HCT116 (cell line): ENCODE measurements around the gene PCDH9. TPM values are rescaled to one million over a fixed set of nuclear protein-coding genes. Genes with fewer than 3 reads are reported as not detected.

Experiments
- ATAC-seq: fragments of 200-7000 bp; cut with Tn5 transposase; 2 replicates; pipeline ENCODE4 v1.9.1; 2020; ENCODE audit warnings: mild to moderate bottlenecking, moderate library complexity
- BruUV-seq: library from RNA; stranded (reverse); fragments of 400-500 nt; replicated peaks from 2 replicates; lab custom pipeline; 2021; lab: Mats Ljungman, UMichigan
- CTCF ChIA-PET: fragments of 300-600 bp; sonication (Branson Sonifier 250); formaldehyde crosslinking; loops from one replicate; lab custom pipeline; 2021; ENCODE audit warnings: antibody characterized with exemption; lab: Charles Lee
- POLR2A ChIA-PET: fragments of 300-600, 350-600 bp; sonication (Branson Sonifier 250); formaldehyde crosslinking; loops from one replicate; lab custom pipeline; 2021; ENCODE audit warnings: antibody characterized with exemption; lab: Charles Lee
- RAD21 ChIA-PET, 2 experiments: fragments of 300-600 bp; sonication (Branson Sonifier 250); formaldehyde crosslinking; loops; one replicate each; lab custom pipeline; 2023; ENCODE audit warnings: low total read pairs in 2 of 2; ENCODE audit not compliant: uncharacterized antibody in 2 of 2, unreplicated experiment in 2 of 2, low non-redundant PET in 1 of 2; lab: Charles Lee
- DNase-seq: peaks from one replicate; pipeline ENCODE4 v3.0.0-alpha.2; 2010; ENCODE audit warnings: low read depth, low spot score
- H2AFZ ChIP-seq: fragments of 200-600 bp; shearing (Covaris generic), sonication (generic); 2 replicates; pipeline ENCODE4 v1.6.1; 2017; ENCODE audit warnings: low read depth, mixed run types, mixed read lengths, antibody characterized with exemption, low read length; ENCODE audit not compliant: poor library complexity, severe bottlenecking
- H3K27ac ChIP-seq: 2 replicates; pipeline ENCODE4 v1.5.1; 2012; ENCODE audit warnings: low read depth, low read length
- H3K27me3 ChIP-seq: fragments of 200-600 bp; sonication (generic); 2 replicates; pipeline ENCODE4 v1.6.1; 2016; ENCODE audit warnings: mixed run types, low read length, mixed read lengths; ENCODE audit not compliant: insufficient read depth
- H3K36me3 ChIP-seq, 2 experiments: fragments of 200-500 bp in 1 of 2; fragments of 200-600 bp in 1 of 2; sonication (Bioruptor generic) in 1 of 2; sonication (generic) in 1 of 2; 2 replicates each; pipeline versions ENCODE4 v1.5.1 to v1.6.1; 2014 to 2016; ENCODE audit warnings: low read length in 2 of 2, inconsistent platforms in 1 of 2, mixed read lengths in 1 of 2, mixed run types in 1 of 2; ENCODE audit not compliant: insufficient read depth in 2 of 2, control insufficient read depth in 1 of 2
- H3K4me1 ChIP-seq, 2 experiments: fragments of 200-600 bp in 1 of 2; sonication (generic) in 1 of 2; 2 replicates each; pipeline versions ENCODE4 v1.5.1 to v1.6.1; 2012 to 2017; ENCODE audit warnings: low read length in 2 of 2, inconsistent platforms in 1 of 2, mild to moderate bottlenecking in 1 of 2, mixed read lengths in 1 of 2, mixed run types in 1 of 2, moderate library complexity in 1 of 2; ENCODE audit not compliant: insufficient read depth in 2 of 2, control insufficient read depth in 1 of 2
- H3K4me2 ChIP-seq: fragments of 200-600 bp; sonication (generic); 2 replicates; pipeline ENCODE4 v1.6.1; 2017; ENCODE audit warnings: mixed run types, low read length, mixed read lengths
- H3K4me3 ChIP-seq, 2 experiments: fragments of 200-600 bp in 1 of 2; sonication (generic) in 1 of 2; replicated peaks in 1 of 2; 2 replicates each; pipeline ENCODE4 v1.5.1; 2011 to 2016; ENCODE audit warnings: low read length in 2 of 2, control low read depth in 1 of 2, low read depth in 1 of 2, mild to moderate bottlenecking in 1 of 2, mixed read lengths in 1 of 2, mixed run types in 1 of 2
- H3K79me2 ChIP-seq: fragments of 200-600 bp; sonication (generic); 2 replicates; pipeline ENCODE4 v1.6.1; 2017; ENCODE audit warnings: mild to moderate bottlenecking, mixed run types, low read length, moderate library complexity, mixed read lengths; ENCODE audit not compliant: insufficient read depth
- H3K9ac ChIP-seq: fragments of 200-600 bp; sonication (generic); 2 replicates; pipeline ENCODE4 v1.6.1; 2016; ENCODE audit warnings: low read length, mixed read lengths
- H3K9me2 ChIP-seq: fragments of 200-600 bp; sonication (generic), shearing (Covaris generic); 2 replicates; pipeline ENCODE4 v1.6.1; 2017; ENCODE audit warnings: mixed run types, mild to moderate bottlenecking, moderate library complexity; ENCODE audit not compliant: insufficient read depth
- H3K9me3 ChIP-seq, 2 experiments: fragments of 200-500 bp in 1 of 2; fragments of 200-600 bp in 1 of 2; sonication (Bioruptor generic) in 1 of 2; sonication (generic) in 1 of 2; 2 replicates each; pipeline ENCODE4 v1.6.1; 2014 to 2017; ENCODE audit warnings: low read length in 2 of 2, mixed read lengths in 2 of 2, inconsistent platforms in 1 of 2, low read depth in 1 of 2, mild to moderate bottlenecking in 1 of 2, mixed run types in 1 of 2, moderate library complexity in 1 of 2; ENCODE audit not compliant: control insufficient read depth in 1 of 2, insufficient read depth in 1 of 2
- H4K20me1 ChIP-seq: fragments of 200-600 bp; sonication (generic), shearing (Covaris generic); 2 replicates; pipeline ENCODE4 v1.6.1; 2017; ENCODE audit warnings: mixed run types, mild to moderate bottlenecking, moderate library complexity; ENCODE audit not compliant: insufficient read depth
- CTCF ChIP-seq, 3 experiments: fragments of 200-600 bp in 1 of 3; sonication (generic) in 1 of 3; IDR thresholded peaks in 2 of 3; conservative IDR thresholded peaks in 1 of 3; 2 replicates each; pipeline ENCODE4 v1.5.1; 2012 to 2017; ENCODE audit warnings: low read depth in 2 of 3, low read length in 2 of 3, antibody characterized with exemption in 1 of 3, borderline replicate concordance in 1 of 3, control low read depth in 1 of 3, mild to moderate bottlenecking in 1 of 3, mixed read lengths in 1 of 3, mixed run types in 1 of 3, moderate library complexity in 1 of 3; ENCODE audit not compliant: insufficient read depth in 1 of 3
- EZH2 ChIP-seq: fragments of 200-600 bp; sonication (generic); IDR thresholded peaks from 2 replicates; pipeline ENCODE4 v1.6.1; 2017; ENCODE audit warnings: antibody characterized with exemption, mixed run types
- FOSL1 ChIP-seq: IDR thresholded peaks from 2 replicates; pipeline ENCODE4 v1.6.1; 2012; ENCODE audit warnings: low read depth
- JUND ChIP-seq: IDR thresholded peaks from 2 replicates; pipeline ENCODE4 v1.6.1; 2012
- RAD21 ChIP-seq: IDR thresholded peaks from 2 replicates; pipeline ENCODE4 v1.6.1; 2012; ENCODE audit warnings: low read depth, mild to moderate bottlenecking
- REST ChIP-seq: IDR thresholded peaks from 2 replicates; pipeline ENCODE4 v1.6.1; 2012; ENCODE audit warnings: low read depth
- SRF ChIP-seq: IDR thresholded peaks from 2 replicates; pipeline ENCODE4 v1.6.1; 2012; ENCODE audit warnings: low read depth
- YY1 ChIP-seq: IDR thresholded peaks from 2 replicates; pipeline ENCODE4 v1.6.1; 2011; ENCODE audit warnings: low read length, low read depth, moderate library complexity, mild to moderate bottlenecking; ENCODE audit not compliant: insufficient replicate concordance; ENCODE audit errors: extremely low read depth
- intact Hi-C: fragments of 100-400 bp; cut with micrococcal nuclease; formaldehyde crosslinking; loops from 2 replicates; pipeline ENCODE4 v1.10.0; 2022
- total RNA-seq: library from RNA; stranded (reverse); gene quantifications from one replicate; pipeline ENCODE4 v1.2.1, GENCODE V29; 2021; ENCODE audit not compliant: unreplicated experiment
- TF ChIP-seq, protein P1 (sequence below): IDR thresholded peaks from 2 replicates; pipeline ENCODE4 v1.6.1; 2012
- TF ChIP-seq, protein P2 (sequence below): IDR thresholded peaks from 2 replicates; pipeline ENCODE4 v1.6.1; 2011; ENCODE audit warnings: mild to moderate bottlenecking, low read length, moderate library complexity; ENCODE audit not compliant: insufficient replicate concordance; ENCODE audit errors: extremely low read depth

The PCDH9 gene
- total RNA-seq, 1 experiment from 2014 or later = 0.02 TPM

DNA sequence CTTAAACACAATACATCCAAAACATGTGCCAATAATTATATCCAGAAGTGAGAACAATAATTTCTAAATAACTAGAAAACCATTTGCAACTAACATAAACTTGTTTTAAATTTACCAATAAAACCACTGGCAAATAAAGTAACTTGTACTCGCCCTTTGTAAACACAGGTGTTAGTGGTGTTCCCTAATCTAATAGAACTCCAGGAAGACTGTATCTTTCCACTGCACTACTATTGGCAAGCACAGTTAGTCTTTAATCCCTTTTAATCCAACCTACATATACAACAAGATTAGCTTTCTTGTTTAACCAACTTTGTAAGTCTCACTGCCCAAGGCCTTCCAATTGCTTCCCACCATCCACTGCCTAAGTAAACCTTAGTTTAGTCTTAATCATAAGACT is 79.5 kb downstream of the PCDH9 start (continued):
- TF ChIP-seq EZH2 = no peak
- no peak for TF ChIP-seq REST
- no peak for TF ChIP-seq SRF
- TF ChIP-seq RAD21 = no peak
- TF ChIP-seq, all 23 proteins: peak for 0

DNA sequence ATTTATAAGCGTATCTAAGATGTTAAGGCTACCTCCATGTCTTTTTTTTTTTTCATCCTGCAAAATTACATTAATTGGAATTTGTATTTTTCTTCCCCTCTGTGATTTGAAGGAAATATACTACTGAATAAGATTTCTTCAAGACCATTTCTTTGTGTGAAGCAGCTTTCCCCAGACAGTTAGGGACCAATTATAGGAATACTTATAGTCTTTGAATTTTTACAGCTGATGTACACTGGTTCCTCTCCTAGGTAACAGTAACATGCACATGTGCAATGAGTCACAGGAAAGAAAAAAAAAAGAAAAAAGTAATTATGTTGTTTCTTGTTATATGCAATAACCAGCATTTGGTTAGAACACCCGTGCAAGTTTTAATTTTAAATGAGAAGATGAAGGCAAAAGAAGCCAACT is 82.0 kb downstream of the PCDH9 start:
- H3K9me3 ChIP-seq = no peaks in the 10 kb centered on the region
- no peak overlapping the region for H3K4me3 ChIP-seq
- ATAC-seq (no peak), DNase-seq (no peak)
- H3K4me1 ChIP-seq = no peaks in the 10 kb centered on the region
- intact Hi-C loops = no loop called here
- TF ChIP-seq YY1 (no peak), JUND (no peak), FOSL1 (no peak), CTCF (IDR thresholded peaks at IDR 0.05 in 2 of 3, conservative IDR thresholded peaks at IDR 0.05 in 1 of 3; ENCODE audit: borderline replicate concordance in 1 of 3, insufficient read depth in 1 of 3, low read depth in 2 of 3, low read length in 2 of 3) (no peak)
- TF ChIP-seq, protein P1, sequence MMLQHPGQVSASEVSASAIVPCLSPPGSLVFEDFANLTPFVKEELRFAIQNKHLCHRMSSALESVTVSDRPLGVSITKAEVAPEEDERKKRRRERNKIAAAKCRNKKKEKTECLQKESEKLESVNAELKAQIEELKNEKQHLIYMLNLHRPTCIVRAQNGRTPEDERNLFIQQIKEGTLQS = no peak
- TF ChIP-seq, protein P2, sequence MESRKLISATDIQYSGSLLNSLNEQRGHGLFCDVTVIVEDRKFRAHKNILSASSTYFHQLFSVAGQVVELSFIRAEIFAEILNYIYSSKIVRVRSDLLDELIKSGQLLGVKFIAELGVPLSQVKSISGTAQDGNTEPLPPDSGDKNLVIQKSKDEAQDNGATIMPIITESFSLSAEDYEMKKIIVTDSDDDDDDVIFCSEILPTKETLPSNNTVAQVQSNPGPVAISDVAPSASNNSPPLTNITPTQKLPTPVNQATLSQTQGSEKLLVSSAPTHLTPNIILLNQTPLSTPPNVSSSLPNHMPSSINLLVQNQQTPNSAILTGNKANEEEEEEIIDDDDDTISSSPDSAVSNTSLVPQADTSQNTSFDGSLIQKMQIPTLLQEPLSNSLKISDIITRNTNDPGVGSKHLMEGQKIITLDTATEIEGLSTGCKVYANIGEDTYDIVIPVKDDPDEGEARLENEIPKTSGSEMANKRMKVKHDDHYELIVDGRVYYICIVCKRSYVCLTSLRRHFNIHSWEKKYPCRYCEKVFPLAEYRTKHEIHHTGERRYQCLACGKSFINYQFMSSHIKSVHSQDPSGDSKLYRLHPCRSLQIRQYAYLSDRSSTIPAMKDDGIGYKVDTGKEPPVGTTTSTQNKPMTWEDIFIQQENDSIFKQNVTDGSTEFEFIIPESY = no peak
- H3K36me3 ChIP-seq = no peaks in the 10 kb centered on the region
- H3K79me2 ChIP-seq = no peaks in the 10 kb centered on the region
- H4K20me1 ChIP-seq = no peaks in the 10 kb centered on the region
- ChIA-PET CTCF (no interaction called here), RAD21 (no interaction called here), POLR2A (no interaction called here)
- no peaks in the 10 kb centered on the region for H3K27me3 ChIP-seq
- H3K9ac ChIP-seq = no peak overlapping the region
- BruUV-seq = no TSS peak
- no peak overlapping the region for H3K4me2 ChIP-seq
- no peak overlapping the region for H2AFZ ChIP-seq
- no peak overlapping the region for H3K27ac ChIP-seq
- no peaks in the 10 kb centered on the region for H3K9me2 ChIP-seq
